HEK293 (cell line): ENCODE results near the gene PHF23.

ENCODE experiments used
- BCL11A ChIP-seq: fragments of 450-650 bp; formaldehyde crosslinking; IDR thresholded peaks from 2 replicates; pipeline ENCODE4 v1.5.1; 2016; ENCODE audit warnings: low read depth, missing biosample characterization, missing genetic modification characterization
- KLF7 ChIP-seq: fragments of 450-650 bp; formaldehyde crosslinking; IDR thresholded peaks from 2 replicates; pipeline ENCODE4 v1.5.1; 2016; ENCODE audit warnings: missing biosample characterization, missing genetic modification characterization, borderline replicate concordance
- KLF8 ChIP-seq: fragments of 450-650 bp; formaldehyde crosslinking; IDR thresholded peaks from 2 replicates; pipeline ENCODE4 v1.5.1; 2016; ENCODE audit warnings: missing biosample characterization, missing genetic modification characterization
- SP7 ChIP-seq: fragments of 450-650 bp; formaldehyde crosslinking; IDR thresholded peaks from 2 replicates; pipeline ENCODE4 v1.5.1; 2016; ENCODE audit warnings: missing biosample characterization, missing genetic modification characterization
- ZBTB8A ChIP-seq: fragments of 450-650 bp; formaldehyde crosslinking; IDR thresholded peaks from 2 replicates; pipeline ENCODE4 v1.5.1; 2016; ENCODE audit warnings: missing biosample characterization, missing genetic modification characterization
- ZEB2 ChIP-seq: fragments of 450-650 bp; formaldehyde crosslinking; IDR thresholded peaks from 2 replicates; pipeline ENCODE4 v1.5.1; 2016; ENCODE audit warnings: missing biosample characterization, missing genetic modification characterization
- ZNF114 ChIP-seq: fragments of 450-650 bp; formaldehyde crosslinking; IDR thresholded peaks from 2 replicates; pipeline ENCODE4 v1.5.0; 2017; ENCODE audit warnings: missing biosample characterization, missing genetic modification characterization
- ZNF19 ChIP-seq: fragments of 450-650 bp; formaldehyde crosslinking; IDR thresholded peaks from 2 replicates; pipeline ENCODE4; 2016; ENCODE audit warnings: missing biosample characterization, missing genetic modification characterization, low read depth
- ZNF223 ChIP-seq: fragments of 450-650 bp; formaldehyde crosslinking; IDR thresholded peaks from 2 replicates; pipeline ENCODE4 v1.5.1; 2016; ENCODE audit warnings: missing biosample characterization, missing genetic modification characterization
- ZNF302 ChIP-seq: fragments of 450-650 bp; formaldehyde crosslinking; IDR thresholded peaks from 2 replicates; pipeline ENCODE4 v1.5.1; 2016; ENCODE audit warnings: missing biosample characterization, missing genetic modification characterization, low read depth
- ZNF48 ChIP-seq: fragments of 450-650 bp; formaldehyde crosslinking; IDR thresholded peaks from 2 replicates; pipeline ENCODE4 v1.5.1; 2016; ENCODE audit warnings: missing biosample characterization, missing genetic modification characterization
- ZNF529 ChIP-seq: fragments of 450-650 bp; formaldehyde crosslinking; IDR thresholded peaks from 2 replicates; pipeline ENCODE4 v1.5.1; 2017; ENCODE audit warnings: missing genetic modification characterization, missing biosample characterization; ENCODE audit not compliant: insufficient replicate concordance
- ZNF544 ChIP-seq: fragments of 450-650 bp; formaldehyde crosslinking; IDR thresholded peaks from 2 replicates; pipeline ENCODE4 v1.5.0; 2017; ENCODE audit warnings: missing biosample characterization, missing genetic modification characterization
- ZNF561 ChIP-seq: fragments of 450-650 bp; IDR thresholded peaks from 2 replicates; pipeline ENCODE4 v1.5.1; 2018; ENCODE audit warnings: missing biosample characterization, missing genetic modification characterization, borderline replicate concordance
- ZNF624 ChIP-seq: fragments of 450-650 bp; formaldehyde crosslinking; IDR thresholded peaks from 2 replicates; pipeline ENCODE4 v1.5.1; 2017; ENCODE audit warnings: missing biosample characterization, missing genetic modification characterization
- ZNF664 ChIP-seq: fragments of 450-650 bp; formaldehyde crosslinking; IDR thresholded peaks from 2 replicates; pipeline ENCODE4 v1.5.1; 2016; ENCODE audit warnings: missing biosample characterization, missing genetic modification characterization
- ZNF76 ChIP-seq: fragments of 450-650 bp; formaldehyde crosslinking; IDR thresholded peaks from 2 replicates; pipeline ENCODE4; 2016; ENCODE audit warnings: low read depth, missing biosample characterization, missing genetic modification characterization, borderline replicate concordance
- ZNF837 ChIP-seq: fragments of 450-650 bp; formaldehyde crosslinking; IDR thresholded peaks from 2 replicates; pipeline ENCODE4 v1.5.1; 2016; ENCODE audit warnings: missing biosample characterization, missing genetic modification characterization
- ZSCAN23 ChIP-seq: fragments of 450-650 bp; formaldehyde crosslinking; IDR thresholded peaks from 2 replicates; pipeline ENCODE4 v1.5.1; 2016; ENCODE audit warnings: missing biosample characterization, missing genetic modification characterization
- TF ChIP-seq, protein P1 (sequence below): fragments of 450-650 bp; IDR thresholded peaks from 2 replicates; pipeline ENCODE4 v1.5.1; 2018; ENCODE audit warnings: missing biosample characterization, missing genetic modification characterization
- TF ChIP-seq, protein P2 (sequence below): fragments of 450-650 bp; formaldehyde crosslinking; IDR thresholded peaks from 2 replicates; pipeline ENCODE4 v1.5.1; 2016; ENCODE audit warnings: missing biosample characterization, missing genetic modification characterization
- TF ChIP-seq, protein P3 (sequence below): fragments of 450-650 bp; formaldehyde crosslinking; IDR thresholded peaks from 2 replicates; pipeline ENCODE4 v1.5.1; 2016; ENCODE audit warnings: missing biosample characterization, missing genetic modification characterization
- TF ChIP-seq, protein P4 (sequence below): IDR thresholded peaks from 2 replicates; pipeline ENCODE4 v1.6.1; 2011; ENCODE audit warnings: mild to moderate bottlenecking, low read depth, low read length, borderline replicate concordance
- TF ChIP-seq, protein P5 (sequence below): fragments of 450-650 bp; formaldehyde crosslinking; IDR thresholded peaks from 2 replicates; pipeline ENCODE4 v1.5.1; 2017; ENCODE audit warnings: missing biosample characterization, missing genetic modification characterization
- TF ChIP-seq, protein P6 (sequence below): fragments of 450-650 bp; formaldehyde crosslinking; IDR thresholded peaks from 2 replicates; pipeline ENCODE4 v1.5.1; 2016; ENCODE audit warnings: missing biosample characterization, missing genetic modification characterization
- TF ChIP-seq, protein P7 (sequence below): fragments of 450-650 bp; formaldehyde crosslinking; IDR thresholded peaks from 2 replicates; pipeline ENCODE4 v1.5.1; 2017; ENCODE audit warnings: missing biosample characterization, missing genetic modification characterization
- TF ChIP-seq, protein P8 (sequence below): fragments of 450-650 bp; formaldehyde crosslinking; IDR thresholded peaks from 2 replicates; pipeline ENCODE4 v1.5.1; 2017; ENCODE audit warnings: missing biosample characterization, missing genetic modification characterization

Gene PHF23

DNA sequence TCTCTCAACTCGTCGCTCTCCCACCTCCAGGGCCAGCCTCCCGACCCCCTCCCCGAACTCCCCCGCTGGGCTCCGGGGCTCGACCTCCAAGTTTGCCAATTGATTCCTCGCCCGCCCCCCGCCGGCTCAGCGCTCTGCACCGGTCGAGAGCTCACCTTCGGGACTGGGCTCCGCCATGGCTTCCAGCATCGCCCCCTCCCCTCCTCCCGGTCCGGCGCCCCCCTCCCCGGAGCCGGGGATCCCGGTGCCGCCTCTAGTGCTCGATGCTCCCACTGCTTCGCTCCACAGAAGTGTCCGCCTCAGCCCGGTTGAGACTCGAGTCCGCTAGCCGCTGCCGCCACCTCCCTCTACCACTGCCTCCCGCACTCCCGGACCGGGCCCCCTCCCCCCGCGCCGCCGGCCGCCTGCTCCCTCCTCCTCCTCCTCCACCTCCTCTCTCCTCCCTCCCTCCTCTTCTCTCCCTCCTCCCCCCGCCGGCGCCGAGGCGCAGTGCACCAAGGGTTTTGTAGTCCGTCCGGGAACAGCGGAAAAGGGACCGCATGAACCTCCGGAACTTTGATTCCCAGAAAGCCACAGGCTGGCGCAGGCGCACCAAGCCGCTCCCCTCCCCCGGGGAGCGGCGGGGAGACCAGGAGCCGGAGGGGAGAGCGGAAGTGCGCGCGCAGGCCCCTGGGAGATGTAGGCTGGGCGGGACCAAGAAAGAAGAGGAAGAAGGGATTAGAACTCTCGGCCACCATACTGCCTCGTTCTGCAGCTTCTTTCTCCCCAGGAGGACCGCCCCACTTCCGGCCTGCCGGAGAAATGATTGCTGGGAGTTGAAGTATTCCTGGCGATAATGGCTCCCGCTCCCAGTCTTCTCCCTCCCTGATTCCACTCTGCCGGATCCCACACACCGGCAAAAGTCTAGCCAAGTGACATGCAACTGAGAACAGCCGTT is at the start of gene PHF23 (continued):
- TF ChIP-seq, protein P1, sequence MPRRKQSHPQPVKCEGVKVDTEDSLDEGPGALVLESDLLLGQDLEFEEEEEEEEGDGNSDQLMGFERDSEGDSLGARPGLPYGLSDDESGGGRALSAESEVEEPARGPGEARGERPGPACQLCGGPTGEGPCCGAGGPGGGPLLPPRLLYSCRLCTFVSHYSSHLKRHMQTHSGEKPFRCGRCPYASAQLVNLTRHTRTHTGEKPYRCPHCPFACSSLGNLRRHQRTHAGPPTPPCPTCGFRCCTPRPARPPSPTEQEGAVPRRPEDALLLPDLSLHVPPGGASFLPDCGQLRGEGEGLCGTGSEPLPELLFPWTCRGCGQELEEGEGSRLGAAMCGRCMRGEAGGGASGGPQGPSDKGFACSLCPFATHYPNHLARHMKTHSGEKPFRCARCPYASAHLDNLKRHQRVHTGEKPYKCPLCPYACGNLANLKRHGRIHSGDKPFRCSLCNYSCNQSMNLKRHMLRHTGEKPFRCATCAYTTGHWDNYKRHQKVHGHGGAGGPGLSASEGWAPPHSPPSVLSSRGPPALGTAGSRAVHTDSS, result peak; percentile 99
- no peak for TF ChIP-seq ZNF19 (tag by site-specific recombination)
- TF ChIP-seq ZNF76, result peak; percentile 99
- TF ChIP-seq, protein P2, sequence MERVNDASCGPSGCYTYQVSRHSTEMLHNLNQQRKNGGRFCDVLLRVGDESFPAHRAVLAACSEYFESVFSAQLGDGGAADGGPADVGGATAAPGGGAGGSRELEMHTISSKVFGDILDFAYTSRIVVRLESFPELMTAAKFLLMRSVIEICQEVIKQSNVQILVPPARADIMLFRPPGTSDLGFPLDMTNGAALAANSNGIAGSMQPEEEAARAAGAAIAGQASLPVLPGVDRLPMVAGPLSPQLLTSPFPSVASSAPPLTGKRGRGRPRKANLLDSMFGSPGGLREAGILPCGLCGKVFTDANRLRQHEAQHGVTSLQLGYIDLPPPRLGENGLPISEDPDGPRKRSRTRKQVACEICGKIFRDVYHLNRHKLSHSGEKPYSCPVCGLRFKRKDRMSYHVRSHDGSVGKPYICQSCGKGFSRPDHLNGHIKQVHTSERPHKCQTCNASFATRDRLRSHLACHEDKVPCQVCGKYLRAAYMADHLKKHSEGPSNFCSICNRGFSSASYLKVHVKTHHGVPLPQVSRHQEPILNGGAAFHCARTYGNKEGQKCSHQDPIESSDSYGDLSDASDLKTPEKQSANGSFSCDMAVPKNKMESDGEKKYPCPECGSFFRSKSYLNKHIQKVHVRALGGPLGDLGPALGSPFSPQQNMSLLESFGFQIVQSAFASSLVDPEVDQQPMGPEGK (tag by site-specific recombination), result peak; percentile 99
- no peak for TF ChIP-seq ZNF664
- TF ChIP-seq ZNF624 (tag by site-specific recombination), result no peak
- no peak for TF ChIP-seq ZNF544
- TF ChIP-seq ZSCAN23 (tag by site-specific recombination), result no peak
- TF ChIP-seq ZBTB8A, result peak; percentile 35
- TF ChIP-seq, protein P3, sequence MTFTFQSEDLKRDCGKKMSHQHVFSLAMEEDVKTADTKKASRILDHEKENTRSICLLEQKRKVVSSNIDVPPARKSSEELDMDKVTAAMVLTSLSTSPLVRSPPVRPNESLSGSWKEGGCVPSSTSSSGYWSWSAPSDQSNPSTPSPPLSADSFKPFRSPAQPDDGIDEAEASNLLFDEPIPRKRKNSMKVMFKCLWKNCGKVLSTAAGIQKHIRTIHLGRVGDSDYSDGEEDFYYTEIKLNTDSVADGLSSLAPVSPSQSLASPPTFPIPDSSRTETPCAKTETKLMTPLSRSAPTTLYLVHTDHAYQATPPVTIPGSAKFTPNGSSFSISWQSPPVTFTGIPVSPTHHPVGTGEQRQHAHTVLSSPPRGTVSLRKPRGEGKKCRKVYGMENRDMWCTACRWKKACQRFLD, result no peak
- TF ChIP-seq SP7, result peak; percentile 78
- TF ChIP-seq ZNF48 (tag by site-specific recombination), result no peak
- TF ChIP-seq KLF7, result no peak
- peak; percentile 77; the same call in 1 of the 2 replicates for TF ChIP-seq KLF8 (tag by site-specific recombination)
- TF ChIP-seq ZNF837, result no peak
- TF ChIP-seq, protein P4, sequence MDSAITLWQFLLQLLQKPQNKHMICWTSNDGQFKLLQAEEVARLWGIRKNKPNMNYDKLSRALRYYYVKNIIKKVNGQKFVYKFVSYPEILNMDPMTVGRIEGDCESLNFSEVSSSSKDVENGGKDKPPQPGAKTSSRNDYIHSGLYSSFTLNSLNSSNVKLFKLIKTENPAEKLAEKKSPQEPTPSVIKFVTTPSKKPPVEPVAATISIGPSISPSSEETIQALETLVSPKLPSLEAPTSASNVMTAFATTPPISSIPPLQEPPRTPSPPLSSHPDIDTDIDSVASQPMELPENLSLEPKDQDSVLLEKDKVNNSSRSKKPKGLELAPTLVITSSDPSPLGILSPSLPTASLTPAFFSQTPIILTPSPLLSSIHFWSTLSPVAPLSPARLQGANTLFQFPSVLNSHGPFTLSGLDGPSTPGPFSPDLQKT, result peak; percentile 74; the same call in 1 of the 2 replicates
- peak; percentile 90; the same call in 1 of the 2 replicates for TF ChIP-seq ZNF561 (tag by site-specific recombination)
- peak; percentile 66; the same call in 1 of the 2 replicates for TF ChIP-seq ZNF223 (tag by site-specific recombination)
- no peak for TF ChIP-seq ZNF302 (tag by site-specific recombination)
- TF ChIP-seq, protein P5, sequence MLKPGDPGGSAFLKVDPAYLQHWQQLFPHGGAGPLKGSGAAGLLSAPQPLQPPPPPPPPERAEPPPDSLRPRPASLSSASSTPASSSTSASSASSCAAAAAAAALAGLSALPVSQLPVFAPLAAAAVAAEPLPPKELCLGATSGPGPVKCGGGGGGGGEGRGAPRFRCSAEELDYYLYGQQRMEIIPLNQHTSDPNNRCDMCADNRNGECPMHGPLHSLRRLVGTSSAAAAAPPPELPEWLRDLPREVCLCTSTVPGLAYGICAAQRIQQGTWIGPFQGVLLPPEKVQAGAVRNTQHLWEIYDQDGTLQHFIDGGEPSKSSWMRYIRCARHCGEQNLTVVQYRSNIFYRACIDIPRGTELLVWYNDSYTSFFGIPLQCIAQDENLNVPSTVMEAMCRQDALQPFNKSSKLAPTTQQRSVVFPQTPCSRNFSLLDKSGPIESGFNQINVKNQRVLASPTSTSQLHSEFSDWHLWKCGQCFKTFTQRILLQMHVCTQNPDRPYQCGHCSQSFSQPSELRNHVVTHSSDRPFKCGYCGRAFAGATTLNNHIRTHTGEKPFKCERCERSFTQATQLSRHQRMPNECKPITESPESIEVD (tag by site-specific recombination), result no peak
- TF ChIP-seq, protein P6, sequence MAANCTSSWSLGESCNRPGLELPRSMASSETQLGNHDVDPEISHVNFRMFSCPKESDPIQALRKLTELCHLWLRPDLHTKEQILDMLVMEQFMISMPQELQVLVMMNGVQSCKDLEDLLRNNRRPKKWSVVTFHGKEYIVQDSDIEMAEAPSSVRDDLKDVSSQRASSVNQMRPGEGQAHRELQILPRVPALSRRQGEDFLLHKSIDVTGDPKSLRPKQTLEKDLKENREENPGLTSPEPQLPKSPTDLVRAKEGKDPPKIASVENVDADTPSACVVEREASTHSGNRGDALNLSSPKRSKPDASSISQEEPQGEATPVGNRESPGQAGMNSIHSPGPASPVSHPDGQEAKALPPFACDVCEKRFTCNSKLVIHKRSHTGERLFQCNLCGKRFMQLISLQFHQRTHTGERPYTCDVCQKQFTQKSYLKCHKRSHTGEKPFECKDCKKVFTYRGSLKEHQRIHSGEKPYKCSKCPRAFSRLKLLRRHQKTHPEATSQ, result no peak
- TF ChIP-seq, protein P7, sequence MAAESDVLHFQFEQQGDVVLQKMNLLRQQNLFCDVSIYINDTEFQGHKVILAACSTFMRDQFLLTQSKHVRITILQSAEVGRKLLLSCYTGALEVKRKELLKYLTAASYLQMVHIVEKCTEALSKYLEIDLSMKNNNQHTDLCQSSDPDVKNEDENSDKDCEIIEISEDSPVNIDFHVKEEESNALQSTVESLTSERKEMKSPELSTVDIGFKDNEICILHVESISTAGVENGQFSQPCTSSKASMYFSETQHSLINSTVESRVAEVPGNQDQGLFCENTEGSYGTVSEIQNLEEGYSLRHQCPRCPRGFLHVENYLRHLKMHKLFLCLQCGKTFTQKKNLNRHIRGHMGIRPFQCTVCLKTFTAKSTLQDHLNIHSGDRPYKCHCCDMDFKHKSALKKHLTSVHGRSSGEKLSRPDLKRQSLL (tag by site-specific recombination), result no peak
- TF ChIP-seq BCL11A (tag by site-specific recombination), result no peak
- TF ChIP-seq, protein P8, sequence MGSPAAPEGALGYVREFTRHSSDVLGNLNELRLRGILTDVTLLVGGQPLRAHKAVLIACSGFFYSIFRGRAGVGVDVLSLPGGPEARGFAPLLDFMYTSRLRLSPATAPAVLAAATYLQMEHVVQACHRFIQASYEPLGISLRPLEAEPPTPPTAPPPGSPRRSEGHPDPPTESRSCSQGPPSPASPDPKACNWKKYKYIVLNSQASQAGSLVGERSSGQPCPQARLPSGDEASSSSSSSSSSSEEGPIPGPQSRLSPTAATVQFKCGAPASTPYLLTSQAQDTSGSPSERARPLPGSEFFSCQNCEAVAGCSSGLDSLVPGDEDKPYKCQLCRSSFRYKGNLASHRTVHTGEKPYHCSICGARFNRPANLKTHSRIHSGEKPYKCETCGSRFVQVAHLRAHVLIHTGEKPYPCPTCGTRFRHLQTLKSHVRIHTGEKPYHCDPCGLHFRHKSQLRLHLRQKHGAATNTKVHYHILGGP (tag by site-specific recombination), result no peak
- TF ChIP-seq ZNF529, result no peak
- TF ChIP-seq ZNF114 (tag by site-specific recombination), result no peak
- TF ChIP-seq ZEB2 (tag by site-specific recombination), result peak; percentile 93
